ENCODE results near the gene CCDC15.

- TF ChIP-seq POLR2A (IDR thresholded peaks at IDR 0.05) (no peak), CTCF (IDR thresholded peaks at IDR 0.05) (no peak), POLR2AphosphoS5 (IDR thresholded peaks at IDR 0.05) (no peak), EP300 (IDR thresholded peaks at IDR 0.05) (no peak)
Observed at GRCh38 chr11:124923296-124923695, 30.7 kb upstream of the CCDC15 start.
